Measurements from ENCODE around the gene RPS15. TPM values are rescaled to one million over a fixed set of nuclear protein-coding genes. Genes with fewer than 3 reads are reported as not detected.

RPS15 gene
- total RNA-seq, 1 experiment from 2014 or later, result 1,862 TPM

GRCh38 chr19:1429750-1430149 is 8.4 kb upstream of the RPS15 start:
- intact Hi-C loops (cut with micrococcal nuclease), result no loop called here
- ChIA-PET RAD21 (ENCODE audit: low non-redundant PET in 1 of 2, low total read pairs in 2 of 2, uncharacterized antibody in 2 of 2, unreplicated experiment in 2 of 2) (no interaction called here), CTCF (no interaction called here), POLR2A (no interaction called here)
- no peak overlapping the region for H3K4me2 ChIP-seq (ENCODE audit: low read length)
- TF ChIP-seq SRF (IDR thresholded peaks at IDR 0.05; ENCODE audit: low read depth), result no peak
- TF ChIP-seq TCF7L2 (IDR thresholded peaks at IDR 0.05; ENCODE audit: borderline replicate concordance, extremely low read depth, insufficient read depth, insufficient read length), result no peak
- DNase-seq (ENCODE audit: low read depth, low spot score) (no peak), ATAC-seq (0 out of 2 replicates have a peak, but pooled peaks have one; percentile 10)
- H3K9me2 ChIP-seq (ENCODE audit: insufficient read depth), result no peaks in the 10 kb centered on the region
- H3K4me1 ChIP-seq (ENCODE audit: control insufficient read depth in 1 of 2, insufficient read depth in 2 of 2, low read length in 2 of 2), result no peaks in the 10 kb centered on the region
- no peak overlapping the region for H3K27ac ChIP-seq (ENCODE audit: low read depth, low read length)
- H3K9ac ChIP-seq (ENCODE audit: low read length), result no peak overlapping the region
- H2AFZ ChIP-seq (ENCODE audit: low read depth, low read length, poor library complexity, severe bottlenecking), result no peak overlapping the region
- H3K27me3 ChIP-seq (ENCODE audit: insufficient read depth, low read length), result no peaks in the 10 kb centered on the region
- no peaks in the 10 kb centered on the region for H4K20me1 ChIP-seq (ENCODE audit: insufficient read depth)
- H3K4me3 ChIP-seq (replicated peaks in 1 of 2; ENCODE audit: low read depth in 1 of 2, low read length in 2 of 2), result no peak overlapping the region
- H3K79me2 ChIP-seq (ENCODE audit: insufficient read depth, low read length), result peaks cover 68% of the 10 kb centered on the region
- peaks cover 38 to 71% of the 10 kb centered on the region in 2 experiments; a peak in 3 of 4 replicates for H3K36me3 ChIP-seq (ENCODE audit: control insufficient read depth in 1 of 2, insufficient read depth in 2 of 2, low read length in 2 of 2)
- no TSS peak for BruUV-seq (replicated peaks)
- no peaks in the 10 kb centered on the region for H3K9me3 ChIP-seq (ENCODE audit: control insufficient read depth in 1 of 2, insufficient read depth in 1 of 2, low read depth in 1 of 2, low read length in 2 of 2)

DNA sequence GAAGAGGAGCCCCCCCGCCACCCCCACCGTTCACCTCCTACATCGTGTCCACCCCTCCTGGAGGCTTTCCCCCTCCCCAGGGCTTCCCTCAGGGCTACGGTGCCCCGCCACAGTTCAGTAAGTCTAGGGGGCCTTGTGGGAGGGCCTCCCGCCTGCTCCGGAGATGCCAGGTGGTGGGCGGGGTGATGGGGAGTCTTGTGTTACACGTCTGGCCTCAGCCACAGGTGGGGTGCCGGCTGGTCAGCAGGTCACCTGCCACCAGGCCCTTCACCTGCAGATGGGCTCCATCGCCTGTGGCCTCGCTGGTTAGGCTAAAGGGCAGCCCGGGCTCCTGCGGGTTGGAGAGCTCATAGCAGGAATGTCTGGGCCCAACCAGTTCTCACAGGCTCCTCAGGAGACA is 8.0 kb upstream of the RPS15 start:
- H3K36me3 ChIP-seq (ENCODE audit: control insufficient read depth in 1 of 2, insufficient read depth in 2 of 2, low read length in 2 of 2), result peaks cover 42 to 66% of the 10 kb centered on the region in 2 experiments; a peak in 3 of 4 replicates
- no peaks in the 10 kb centered on the region for H3K4me1 ChIP-seq (ENCODE audit: control insufficient read depth in 1 of 2, insufficient read depth in 2 of 2, low read length in 2 of 2)
- no peaks in the 10 kb centered on the region for H3K9me3 ChIP-seq (ENCODE audit: control insufficient read depth in 1 of 2, insufficient read depth in 1 of 2, low read depth in 1 of 2, low read length in 2 of 2)
- no peak for ATAC-seq
- no peak for TF ChIP-seq EZH2phosphoT487 (IDR thresholded peaks at IDR 0.05; ENCODE audit: borderline replicate concordance)
- no peak for TF ChIP-seq FOSL1 (IDR thresholded peaks at IDR 0.05; ENCODE audit: low read depth)
- TF ChIP-seq POLR2A (IDR thresholded peaks at IDR 0.05; ENCODE audit: borderline replicate concordance, extremely low read depth, insufficient read depth, insufficient read length), result no peak
- TF ChIP-seq, protein P1, sequence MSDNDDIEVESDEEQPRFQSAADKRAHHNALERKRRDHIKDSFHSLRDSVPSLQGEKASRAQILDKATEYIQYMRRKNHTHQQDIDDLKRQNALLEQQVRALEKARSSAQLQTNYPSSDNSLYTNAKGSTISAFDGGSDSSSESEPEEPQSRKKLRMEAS (IDR thresholded peaks at IDR 0.05), result no peak
- TF ChIP-seq TCF7L2 (IDR thresholded peaks at IDR 0.05; ENCODE audit: borderline replicate concordance, extremely low read depth, insufficient read depth, insufficient read length), result no peak
- TF ChIP-seq POLR2AphosphoS5 (IDR thresholded peaks at IDR 0.05; ENCODE audit: low read depth, low read length), result no peak
- TF ChIP-seq EGR1 (IDR thresholded peaks at IDR 0.05; ENCODE audit: low read depth), result no peak
- TF ChIP-seq JUND (IDR thresholded peaks at IDR 0.05), result no peak
- no peak for TF ChIP-seq SP1 (IDR thresholded peaks at IDR 0.05; ENCODE audit: low read depth)
- TF ChIP-seq, protein P2, sequence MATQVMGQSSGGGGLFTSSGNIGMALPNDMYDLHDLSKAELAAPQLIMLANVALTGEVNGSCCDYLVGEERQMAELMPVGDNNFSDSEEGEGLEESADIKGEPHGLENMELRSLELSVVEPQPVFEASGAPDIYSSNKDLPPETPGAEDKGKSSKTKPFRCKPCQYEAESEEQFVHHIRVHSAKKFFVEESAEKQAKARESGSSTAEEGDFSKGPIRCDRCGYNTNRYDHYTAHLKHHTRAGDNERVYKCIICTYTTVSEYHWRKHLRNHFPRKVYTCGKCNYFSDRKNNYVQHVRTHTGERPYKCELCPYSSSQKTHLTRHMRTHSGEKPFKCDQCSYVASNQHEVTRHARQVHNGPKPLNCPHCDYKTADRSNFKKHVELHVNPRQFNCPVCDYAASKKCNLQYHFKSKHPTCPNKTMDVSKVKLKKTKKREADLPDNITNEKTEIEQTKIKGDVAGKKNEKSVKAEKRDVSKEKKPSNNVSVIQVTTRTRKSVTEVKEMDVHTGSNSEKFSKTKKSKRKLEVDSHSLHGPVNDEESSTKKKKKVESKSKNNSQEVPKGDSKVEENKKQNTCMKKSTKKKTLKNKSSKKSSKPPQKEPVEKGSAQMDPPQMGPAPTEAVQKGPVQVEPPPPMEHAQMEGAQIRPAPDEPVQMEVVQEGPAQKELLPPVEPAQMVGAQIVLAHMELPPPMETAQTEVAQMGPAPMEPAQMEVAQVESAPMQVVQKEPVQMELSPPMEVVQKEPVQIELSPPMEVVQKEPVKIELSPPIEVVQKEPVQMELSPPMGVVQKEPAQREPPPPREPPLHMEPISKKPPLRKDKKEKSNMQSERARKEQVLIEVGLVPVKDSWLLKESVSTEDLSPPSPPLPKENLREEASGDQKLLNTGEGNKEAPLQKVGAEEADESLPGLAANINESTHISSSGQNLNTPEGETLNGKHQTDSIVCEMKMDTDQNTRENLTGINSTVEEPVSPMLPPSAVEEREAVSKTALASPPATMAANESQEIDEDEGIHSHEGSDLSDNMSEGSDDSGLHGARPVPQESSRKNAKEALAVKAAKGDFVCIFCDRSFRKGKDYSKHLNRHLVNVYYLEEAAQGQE (IDR thresholded peaks at IDR 0.05; ENCODE audit: low read depth), result no peak
- TF ChIP-seq RAD21 (IDR thresholded peaks at IDR 0.05; ENCODE audit: low read depth), result no peak
- no peak for TF ChIP-seq SIN3A (IDR thresholded peaks at IDR 0.05; ENCODE audit: low read depth)
- no peak for TF ChIP-seq ZBTB33 (IDR thresholded peaks at IDR 0.05; ENCODE audit: extremely low read depth, insufficient replicate concordance, low read length)
- no peak overlapping the region for H3K4me3 ChIP-seq (replicated peaks in 1 of 2; ENCODE audit: low read depth in 1 of 2, low read length in 2 of 2)
- BruUV-seq (replicated peaks), result no TSS peak
- ChIA-PET RAD21 (ENCODE audit: low non-redundant PET in 1 of 2, low total read pairs in 2 of 2, uncharacterized antibody in 2 of 2, unreplicated experiment in 2 of 2) (no interaction called here), POLR2A (no interaction called here), CTCF (no interaction called here)
- intact Hi-C loops (cut with micrococcal nuclease), result no loop called here
- no peak overlapping the region for H3K4me2 ChIP-seq (ENCODE audit: low read length)
- peaks cover 63% of the 10 kb centered on the region for H3K79me2 ChIP-seq (ENCODE audit: insufficient read depth, low read length)
- no peak overlapping the region for H3K9ac ChIP-seq (ENCODE audit: low read length)
- no peaks in the 10 kb centered on the region for H4K20me1 ChIP-seq (ENCODE audit: insufficient read depth)
- H3K27me3 ChIP-seq (ENCODE audit: insufficient read depth, low read length), result no peaks in the 10 kb centered on the region
- no peaks in the 10 kb centered on the region for H3K9me2 ChIP-seq (ENCODE audit: insufficient read depth)
- no peak for DNase-seq (ENCODE audit: low read depth, low spot score)
- no peak overlapping the region for H3K27ac ChIP-seq (ENCODE audit: low read depth, low read length)
- no peak overlapping the region for H2AFZ ChIP-seq (ENCODE audit: low read depth, low read length, poor library complexity, severe bottlenecking)
